K562 (cell line): ENCODE data around the gene NEDD1. TPM values are rescaled to one million over a fixed set of nuclear protein-coding genes. Genes with fewer than 3 reads are reported as not detected.

ENCODE experiments used
- BRD9 ChIP-seq: fragments of 450-650 bp; IDR thresholded peaks from 2 replicates; pipeline ENCODE4 v1.6.1; 2018; ENCODE audit warnings: low read depth; ENCODE audit not compliant: partially characterized antibody
- CCAR2 ChIP-seq: fragments of 200-400 bp; formaldehyde crosslinking; IDR thresholded peaks from 2 replicates; pipeline ENCODE4 v1.6.1; 2017; ENCODE audit warnings: mild to moderate bottlenecking, low read depth, low read length
- HDAC3 ChIP-seq: fragments of 450-650 bp; IDR thresholded peaks from 2 replicates; pipeline ENCODE4 v1.6.1; 2018; ENCODE audit warnings: borderline replicate concordance, mild to moderate bottlenecking, moderate library complexity; ENCODE audit not compliant: partially characterized antibody
- LARP7 ChIP-seq: fragments of 450-650 bp; IDR thresholded peaks from 2 replicates; pipeline ENCODE4 v1.6.1; 2016
- PURB ChIP-seq: sonication (generic); formaldehyde crosslinking; IDR thresholded peaks from 2 replicates; pipeline ENCODE4 v1.9.0; 2021; ENCODE audit warnings: low read depth, mild to moderate bottlenecking, missing genetic modification reagents
- RAD21 ChIP-seq, 2 experiments: fragments of 250-450 bp in 1 of 2; fragments of 450-650 bp in 1 of 2; sonication (Bioruptor Pico) in 1 of 2; formaldehyde crosslinking in 1 of 2; IDR thresholded peaks in 1 of 2; conservative IDR thresholded peaks in 1 of 2; 2 replicates each; pipeline versions ENCODE4 v1.4.0 to v1.8.0; 2020 to 2022; ENCODE audit warnings: mild to moderate bottlenecking in 2 of 2, moderate library complexity in 1 of 2
- TAF9B ChIP-seq: fragments of 450-650 bp; IDR thresholded peaks from 2 replicates; pipeline ENCODE4 v1.6.1; 2018; ENCODE audit warnings: mild to moderate bottlenecking; ENCODE audit not compliant: partially characterized antibody
- ZNF764 ChIP-seq: fragments of 250-450 bp; sonication (Bioruptor Pico); IDR thresholded peaks from 2 replicates; pipeline ENCODE4 v1.4.0; 2020; ENCODE audit warnings: low read depth, mild to moderate bottlenecking, moderate library complexity
- polyA plus RNA-seq, 8 experiments: library from polyadenylated mRNA; depleted of rRNA in 4 of 8; stranded (reverse) in 5 of 8; unstranded in 3 of 8; fragments of >200 nt; fragmentation: Nextera tagmentation in 2 of 8; fragmentation: Illumina TruSeq in 1 of 8; extraction: Ambion mirVana in 2 of 8; extraction: Trizol in 1 of 8; gene quantifications; 2 replicates each; pipeline versions ENCODE4 v1.2.1 to v1.2.3, GENCODE V29; 2011 to 2014; ENCODE audit warnings: inconsistent platforms in 1 of 8, missing spikeins in 1 of 8
- total RNA-seq, 7 experiments: library from RNA; depleted of rRNA in 6 of 7; stranded (reverse); fragments of >200 nt in 6 of 7; fragmentation: Illumina TruSeq in 2 of 7; extraction: Trizol in 2 of 7; gene quantifications; 2 replicates each; pipeline versions ENCODE4 v1.2.1 to v1.2.3, GENCODE V29; 2011 to 2021; ENCODE audit warnings: low replicate concordance in 1 of 7
- TF ChIP-seq, protein P1 (sequence below): fragments of 250-450 bp; sonication (Bioruptor Pico); IDR thresholded peaks from 2 replicates; pipeline ENCODE4 v1.4.0; 2020; ENCODE audit warnings: mild to moderate bottlenecking, moderate library complexity
- TF ChIP-seq, protein P2 (sequence below): fragments of 250-450 bp; sonication (Bioruptor Pico); IDR thresholded peaks from 2 replicates; pipeline ENCODE4 v1.4.0; 2020
- TF ChIP-seq, protein P3 (sequence below): fragments of 450-650 bp; IDR thresholded peaks from one replicate; pipeline ENCODE4 v1.6.1; 2018; ENCODE audit warnings: mild to moderate bottlenecking, moderate library complexity; ENCODE audit not compliant: partially characterized antibody
- TF ChIP-seq, protein P4 (sequence below), 2 experiments: fragments of 450-650 bp; formaldehyde crosslinking in 1 of 2; IDR thresholded peaks; 2 replicates each; pipeline versions ENCODE4 v1.4.0 to v1.6.1; 2014 to 2020; ENCODE audit warnings: mild to moderate bottlenecking in 2 of 2, borderline replicate concordance in 1 of 2, low read depth in 1 of 2

The NEDD1 gene
- total and polyA plus RNA-seq, 9 of the 15 experiments (the other 6 are each of a cell fraction or from before 2014, with no cell fraction given) = 7.5 to 29.3 (median 14.8) TPM

DNA sequence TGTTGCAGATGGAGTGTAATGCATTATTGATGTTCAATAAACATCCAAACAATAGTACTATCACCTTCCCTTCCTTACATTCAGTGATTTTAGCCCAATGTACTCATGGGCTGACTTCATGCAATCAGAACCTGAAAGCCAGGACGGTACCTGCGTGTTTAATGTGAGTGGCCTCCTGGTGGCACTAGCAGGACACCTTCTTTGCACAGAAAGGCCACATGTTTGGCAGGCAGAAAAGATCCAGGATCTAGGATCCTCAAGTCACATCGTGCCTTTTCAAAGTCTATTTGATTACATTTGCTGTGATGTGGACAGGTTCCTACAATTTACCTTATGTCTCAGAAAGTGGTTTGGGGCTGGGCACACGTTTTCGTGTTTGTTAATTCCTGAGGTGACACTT is 82.9 kb downstream of the NEDD1 start (continued):
- TF ChIP-seq PURB (CRISPR knock-in tag) = no peak
- TF ChIP-seq CCAR2 = no peak
- TF ChIP-seq HDAC3 = no peak
- no peak for TF ChIP-seq ZNF764 (CRISPR knock-in tag)
- no peak for TF ChIP-seq TAF9B
- TF ChIP-seq, protein P1, sequence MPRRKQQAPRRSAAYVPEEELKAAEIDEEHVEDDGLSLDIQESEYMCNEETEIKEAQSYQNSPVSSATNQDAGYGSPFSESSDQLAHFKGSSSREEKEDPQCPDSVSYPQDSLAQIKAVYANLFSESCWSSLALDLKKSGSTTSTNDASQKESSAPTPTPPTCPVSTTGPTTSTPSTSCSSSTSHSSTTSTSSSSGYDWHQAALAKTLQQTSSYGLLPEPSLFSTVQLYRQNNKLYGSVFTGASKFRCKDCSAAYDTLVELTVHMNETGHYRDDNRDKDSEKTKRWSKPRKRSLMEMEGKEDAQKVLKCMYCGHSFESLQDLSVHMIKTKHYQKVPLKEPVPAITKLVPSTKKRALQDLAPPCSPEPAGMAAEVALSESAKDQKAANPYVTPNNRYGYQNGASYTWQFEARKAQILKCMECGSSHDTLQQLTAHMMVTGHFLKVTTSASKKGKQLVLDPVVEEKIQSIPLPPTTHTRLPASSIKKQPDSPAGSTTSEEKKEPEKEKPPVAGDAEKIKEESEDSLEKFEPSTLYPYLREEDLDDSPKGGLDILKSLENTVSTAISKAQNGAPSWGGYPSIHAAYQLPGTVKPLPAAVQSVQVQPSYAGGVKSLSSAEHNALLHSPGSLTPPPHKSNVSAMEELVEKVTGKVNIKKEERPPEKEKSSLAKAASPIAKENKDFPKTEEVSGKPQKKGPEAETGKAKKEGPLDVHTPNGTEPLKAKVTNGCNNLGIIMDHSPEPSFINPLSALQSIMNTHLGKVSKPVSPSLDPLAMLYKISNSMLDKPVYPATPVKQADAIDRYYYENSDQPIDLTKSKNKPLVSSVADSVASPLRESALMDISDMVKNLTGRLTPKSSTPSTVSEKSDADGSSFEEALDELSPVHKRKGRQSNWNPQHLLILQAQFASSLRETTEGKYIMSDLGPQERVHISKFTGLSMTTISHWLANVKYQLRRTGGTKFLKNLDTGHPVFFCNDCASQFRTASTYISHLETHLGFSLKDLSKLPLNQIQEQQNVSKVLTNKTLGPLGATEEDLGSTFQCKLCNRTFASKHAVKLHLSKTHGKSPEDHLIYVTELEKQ (CRISPR knock-in tag) = no peak
- TF ChIP-seq BRD9 = no peak
- TF ChIP-seq RAD21 (CRISPR knock-in tag; conservative IDR thresholded peaks at IDR 0.05 in 1 of 2, IDR thresholded peaks at IDR 0.05 in 1 of 2) = peak; percentile 66 to 75
- TF ChIP-seq, protein P2, sequence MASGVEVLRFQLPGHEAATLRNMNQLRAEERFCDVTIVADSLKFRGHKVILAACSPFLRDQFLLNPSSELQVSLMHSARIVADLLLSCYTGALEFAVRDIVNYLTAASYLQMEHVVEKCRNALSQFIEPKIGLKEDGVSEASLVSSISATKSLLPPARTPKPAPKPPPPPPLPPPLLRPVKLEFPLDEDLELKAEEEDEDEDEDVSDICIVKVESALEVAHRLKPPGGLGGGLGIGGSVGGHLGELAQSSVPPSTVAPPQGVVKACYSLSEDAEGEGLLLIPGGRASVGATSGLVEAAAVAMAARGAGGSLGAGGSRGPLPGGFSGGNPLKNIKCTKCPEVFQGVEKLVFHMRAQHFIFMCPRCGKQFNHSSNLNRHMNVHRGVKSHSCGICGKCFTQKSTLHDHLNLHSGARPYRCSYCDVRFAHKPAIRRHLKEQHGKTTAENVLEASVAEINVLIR (CRISPR knock-in tag) = no peak
- no peak for TF ChIP-seq LARP7
- TF ChIP-seq, protein P3, sequence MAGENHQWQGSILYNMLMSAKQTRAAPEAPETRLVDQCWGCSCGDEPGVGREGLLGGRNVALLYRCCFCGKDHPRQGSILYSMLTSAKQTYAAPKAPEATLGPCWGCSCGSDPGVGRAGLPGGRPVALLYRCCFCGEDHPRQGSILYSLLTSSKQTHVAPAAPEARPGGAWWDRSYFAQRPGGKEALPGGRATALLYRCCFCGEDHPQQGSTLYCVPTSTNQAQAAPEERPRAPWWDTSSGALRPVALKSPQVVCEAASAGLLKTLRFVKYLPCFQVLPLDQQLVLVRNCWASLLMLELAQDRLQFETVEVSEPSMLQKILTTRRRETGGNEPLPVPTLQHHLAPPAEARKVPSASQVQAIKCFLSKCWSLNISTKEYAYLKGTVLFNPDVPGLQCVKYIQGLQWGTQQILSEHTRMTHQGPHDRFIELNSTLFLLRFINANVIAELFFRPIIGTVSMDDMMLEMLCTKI = no peak
- TF ChIP-seq, protein P4, sequence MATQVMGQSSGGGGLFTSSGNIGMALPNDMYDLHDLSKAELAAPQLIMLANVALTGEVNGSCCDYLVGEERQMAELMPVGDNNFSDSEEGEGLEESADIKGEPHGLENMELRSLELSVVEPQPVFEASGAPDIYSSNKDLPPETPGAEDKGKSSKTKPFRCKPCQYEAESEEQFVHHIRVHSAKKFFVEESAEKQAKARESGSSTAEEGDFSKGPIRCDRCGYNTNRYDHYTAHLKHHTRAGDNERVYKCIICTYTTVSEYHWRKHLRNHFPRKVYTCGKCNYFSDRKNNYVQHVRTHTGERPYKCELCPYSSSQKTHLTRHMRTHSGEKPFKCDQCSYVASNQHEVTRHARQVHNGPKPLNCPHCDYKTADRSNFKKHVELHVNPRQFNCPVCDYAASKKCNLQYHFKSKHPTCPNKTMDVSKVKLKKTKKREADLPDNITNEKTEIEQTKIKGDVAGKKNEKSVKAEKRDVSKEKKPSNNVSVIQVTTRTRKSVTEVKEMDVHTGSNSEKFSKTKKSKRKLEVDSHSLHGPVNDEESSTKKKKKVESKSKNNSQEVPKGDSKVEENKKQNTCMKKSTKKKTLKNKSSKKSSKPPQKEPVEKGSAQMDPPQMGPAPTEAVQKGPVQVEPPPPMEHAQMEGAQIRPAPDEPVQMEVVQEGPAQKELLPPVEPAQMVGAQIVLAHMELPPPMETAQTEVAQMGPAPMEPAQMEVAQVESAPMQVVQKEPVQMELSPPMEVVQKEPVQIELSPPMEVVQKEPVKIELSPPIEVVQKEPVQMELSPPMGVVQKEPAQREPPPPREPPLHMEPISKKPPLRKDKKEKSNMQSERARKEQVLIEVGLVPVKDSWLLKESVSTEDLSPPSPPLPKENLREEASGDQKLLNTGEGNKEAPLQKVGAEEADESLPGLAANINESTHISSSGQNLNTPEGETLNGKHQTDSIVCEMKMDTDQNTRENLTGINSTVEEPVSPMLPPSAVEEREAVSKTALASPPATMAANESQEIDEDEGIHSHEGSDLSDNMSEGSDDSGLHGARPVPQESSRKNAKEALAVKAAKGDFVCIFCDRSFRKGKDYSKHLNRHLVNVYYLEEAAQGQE (IDR thresholded peaks at IDR 0.05; ENCODE audit: borderline replicate concordance) = peak; percentile 55; the same call in 1 of the 2 replicates
- TF ChIP-seq, protein P4 (CRISPR knock-in tag; IDR thresholded peaks at IDR 0.05; ENCODE audit: low read depth) = no peak
